GM18517 (cell line): ENCODE measurements around the gene MTA3.
A peak's percentile ranks its signal among the peaks of the same experiment; 100 is the strongest.
"Not testable (repeated sequence)": the region's sequence is repeated elsewhere in the genome, so short reads cannot be mapped to it uniquely, and the experiment has no call there.

ENCODE experiments used
- ATAC-seq: cut with Tn5 transposase; IDR thresholded peaks from one replicate; pipeline ENCODE4 v1.9.1; 2021; ENCODE audit warnings: mild to moderate bottlenecking, moderate library complexity; ENCODE audit not compliant: unreplicated experiment

The MTA3 gene

DNA sequence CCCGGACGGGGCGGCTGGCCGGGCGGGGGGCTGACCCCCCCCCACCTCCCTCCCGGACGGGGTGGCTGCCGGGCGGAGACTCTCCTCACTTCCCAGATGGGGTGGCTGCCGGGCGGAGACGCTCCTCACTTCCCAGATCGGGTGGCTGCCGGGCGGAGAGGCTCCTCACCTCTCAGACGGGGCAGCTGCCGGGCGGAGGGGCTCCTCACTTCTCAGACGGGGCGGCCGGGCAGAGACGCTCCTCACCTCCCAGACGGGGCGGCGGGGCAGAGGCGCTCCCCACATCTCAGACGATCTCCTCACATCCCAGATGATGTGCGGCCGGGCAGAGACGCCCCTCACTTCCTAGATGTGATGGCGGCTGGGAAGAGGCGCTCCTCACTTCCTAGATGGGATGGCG lies 37.7 kb downstream of the MTA3 start:
- ATAC-seq: not testable (repeated sequence)

DNA sequence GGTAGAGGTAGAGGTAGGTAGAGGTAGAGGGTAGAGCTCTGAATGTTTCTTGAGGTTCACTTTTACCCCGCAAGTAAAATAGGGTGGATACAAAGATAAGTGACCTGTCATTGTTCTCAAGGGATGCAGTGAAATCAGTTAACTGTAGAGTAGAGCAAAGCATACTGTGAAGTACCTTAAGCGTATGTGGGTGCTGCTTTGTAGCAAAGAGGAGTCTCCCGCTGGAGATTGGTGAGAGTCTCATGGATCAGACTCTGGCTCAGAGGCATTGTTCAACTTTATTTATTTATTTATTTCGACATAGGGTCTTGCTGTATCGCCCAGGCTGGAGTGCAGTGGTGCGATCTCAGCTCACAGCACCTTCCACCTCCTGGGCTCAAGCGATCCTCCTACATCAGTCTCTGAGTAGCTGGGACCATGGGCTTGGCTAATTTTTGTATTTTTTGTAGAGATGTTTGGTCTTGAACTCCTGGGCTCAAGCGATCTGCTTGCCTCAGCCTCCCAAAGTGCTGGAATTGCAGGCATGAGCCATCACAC lies 38.7 kb downstream of the MTA3 start:
- no peak for ATAC-seq

GRCh38 chr2:42613281-42614064 lies 45.0 kb downstream of the MTA3 start:
- no peak for ATAC-seq

DNA sequence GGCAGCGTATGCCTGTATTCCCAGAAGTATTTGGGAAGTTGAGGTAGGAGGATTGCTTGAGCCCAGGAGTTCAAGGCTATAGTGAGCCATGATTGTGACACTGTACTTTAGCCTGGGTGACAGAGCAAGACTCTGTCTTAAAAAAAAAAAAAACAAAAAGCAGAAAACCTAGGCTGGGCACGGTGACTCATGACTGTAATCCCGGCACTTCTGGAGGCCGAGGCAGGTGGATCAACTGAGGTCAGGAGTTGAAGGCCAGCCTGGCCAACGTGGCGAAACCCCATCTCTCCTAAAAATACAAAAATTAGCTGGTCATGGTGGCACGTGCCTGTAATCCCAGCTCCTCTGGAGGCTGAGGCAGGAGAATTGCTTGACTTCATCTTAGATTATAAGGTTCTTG lies 46.4 kb downstream of the MTA3 start:
- ATAC-seq: no peak

DNA sequence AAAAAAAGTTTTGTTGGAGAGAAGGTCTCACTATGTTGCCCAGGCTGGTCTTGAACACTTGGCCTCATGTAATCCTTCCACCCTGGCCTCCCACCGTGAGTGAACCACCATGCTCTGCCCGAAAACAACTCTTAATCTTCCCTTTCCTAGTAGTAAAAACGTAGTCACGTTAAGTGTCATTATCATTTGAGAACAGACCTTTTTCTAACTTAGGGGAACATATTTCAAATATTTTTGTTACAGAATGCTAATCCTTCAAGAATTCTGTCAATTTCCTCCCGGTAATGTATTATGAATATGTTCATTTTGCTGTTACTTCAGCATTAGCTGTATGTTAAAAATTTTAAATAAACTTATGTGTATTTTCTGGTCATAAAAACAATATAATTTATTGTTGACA lies 49.7 kb downstream of the MTA3 start:
- no peak for ATAC-seq

- ATAC-seq: no peak
Observed at GRCh38 chr2:42618972-42619371, 50.5 kb downstream of the MTA3 start.

DNA sequence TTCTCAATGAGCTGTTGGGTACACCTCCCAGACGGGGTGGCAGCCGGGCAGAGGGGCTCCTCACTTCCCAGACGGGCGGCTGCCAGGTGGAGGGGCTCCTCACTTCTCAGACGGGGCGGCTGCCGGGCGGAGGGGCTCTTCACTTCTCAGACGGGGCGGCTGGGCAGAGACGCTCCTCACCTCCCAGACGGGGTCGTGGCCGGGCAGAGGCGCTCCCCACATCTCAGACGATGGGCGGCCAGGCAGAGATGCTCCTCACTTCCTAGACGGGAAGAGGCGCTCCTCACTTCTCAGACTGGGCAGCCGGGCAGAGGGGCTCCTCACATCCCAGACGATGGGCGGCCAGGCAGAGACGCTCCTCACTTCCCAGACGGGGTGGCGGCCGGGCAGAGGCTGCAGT lies 53.2 kb downstream of the MTA3 start:
- ATAC-seq: not testable (repeated sequence)

DNA sequence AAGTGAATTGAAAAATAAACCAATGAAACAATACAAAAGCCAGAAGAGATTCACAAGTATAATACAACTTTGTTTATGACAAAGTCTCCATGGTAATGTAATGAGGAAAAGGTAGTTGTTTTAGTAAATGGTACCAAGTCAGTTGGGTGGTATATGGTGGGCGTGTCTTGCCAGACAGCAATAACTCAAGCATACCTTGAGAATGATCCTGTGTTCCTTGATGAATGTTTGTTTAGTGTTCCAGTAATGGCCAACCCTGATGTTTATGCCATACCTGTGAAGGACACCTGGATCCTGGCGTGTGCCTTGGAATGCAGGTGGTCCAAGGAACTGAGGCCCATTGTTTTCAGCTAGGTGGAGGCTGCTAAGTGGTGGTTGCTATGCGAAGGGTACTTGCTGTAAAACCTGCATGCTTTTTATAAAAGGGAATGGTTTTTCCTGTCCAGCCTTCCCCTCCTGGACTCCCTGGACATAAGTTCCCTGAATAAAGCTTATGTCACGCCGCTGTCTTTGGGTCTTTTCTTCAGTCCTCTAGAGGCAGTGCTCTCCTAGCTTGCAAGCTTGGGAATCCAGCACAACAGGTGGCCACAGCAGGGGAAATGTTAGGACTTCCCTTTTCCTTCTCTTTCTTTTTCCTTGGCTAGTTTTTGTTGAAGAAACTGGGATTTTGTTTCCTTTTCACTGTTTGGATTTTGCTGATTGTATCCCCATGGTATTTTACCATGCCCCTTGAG lies 54.7 kb downstream of the MTA3 start:
- ATAC-seq: no peak

DNA sequence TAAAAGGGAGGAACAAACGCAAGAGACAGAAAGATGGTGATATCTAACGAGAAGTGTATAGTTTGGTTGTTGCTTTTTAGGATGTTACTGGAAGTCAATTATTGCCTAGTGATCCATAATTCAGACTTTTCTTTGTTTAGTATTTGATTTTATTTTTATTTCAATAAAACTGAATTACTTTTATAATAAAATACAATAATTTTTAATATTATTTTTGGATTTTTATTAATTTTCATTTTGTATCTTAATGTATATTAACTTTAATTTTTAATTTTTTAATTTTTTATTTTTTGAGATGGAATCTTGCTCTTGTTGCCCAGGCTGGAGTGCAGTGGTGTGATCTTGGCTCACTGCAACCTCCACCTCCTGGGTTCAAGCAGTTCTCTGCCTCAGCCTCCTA lies 55.6 kb downstream of the MTA3 start:
- ATAC-seq: no peak

- not testable (repeated sequence) for ATAC-seq
Observed at GRCh38 chr2:42628024-42628423, 59.6 kb downstream of the MTA3 start.

GRCh38 chr2:42636934-42637333 lies 68.5 kb downstream of the MTA3 start:
- no peak for ATAC-seq

DNA sequence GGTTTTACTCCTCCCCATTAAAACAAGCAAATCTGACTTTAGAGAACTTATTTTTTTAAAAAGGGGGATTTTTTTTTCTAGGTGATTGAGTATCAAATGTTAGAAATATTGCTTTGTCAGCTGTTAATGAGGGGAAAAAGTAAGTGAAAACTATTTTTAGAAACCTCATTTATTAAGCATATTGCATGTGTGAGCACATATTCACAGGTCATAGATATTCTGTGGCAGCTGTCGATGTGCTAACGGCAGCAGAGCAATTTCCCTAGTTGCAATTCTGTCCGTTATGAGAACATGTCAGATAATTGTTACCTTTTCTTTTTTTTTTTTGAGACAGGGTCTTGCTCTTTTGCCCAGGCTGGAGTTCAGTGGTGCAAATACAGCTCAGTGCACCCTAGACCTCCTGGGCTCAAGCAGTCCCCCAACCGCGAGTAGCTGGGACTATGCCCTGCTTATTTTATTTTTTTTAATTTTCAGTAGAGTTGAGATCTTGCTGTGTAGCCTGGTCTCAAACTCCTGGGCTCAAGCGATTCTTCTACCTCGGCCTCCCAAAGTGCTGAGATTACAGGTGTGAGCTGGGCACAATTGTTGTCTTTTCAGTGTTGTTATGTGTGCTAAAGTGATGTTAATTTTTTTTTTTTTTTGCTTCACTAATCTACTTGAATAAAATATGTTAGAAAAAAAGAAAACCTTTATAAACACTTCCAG lies 69.8 kb downstream of the MTA3 start:
- ATAC-seq: no peak

DNA sequence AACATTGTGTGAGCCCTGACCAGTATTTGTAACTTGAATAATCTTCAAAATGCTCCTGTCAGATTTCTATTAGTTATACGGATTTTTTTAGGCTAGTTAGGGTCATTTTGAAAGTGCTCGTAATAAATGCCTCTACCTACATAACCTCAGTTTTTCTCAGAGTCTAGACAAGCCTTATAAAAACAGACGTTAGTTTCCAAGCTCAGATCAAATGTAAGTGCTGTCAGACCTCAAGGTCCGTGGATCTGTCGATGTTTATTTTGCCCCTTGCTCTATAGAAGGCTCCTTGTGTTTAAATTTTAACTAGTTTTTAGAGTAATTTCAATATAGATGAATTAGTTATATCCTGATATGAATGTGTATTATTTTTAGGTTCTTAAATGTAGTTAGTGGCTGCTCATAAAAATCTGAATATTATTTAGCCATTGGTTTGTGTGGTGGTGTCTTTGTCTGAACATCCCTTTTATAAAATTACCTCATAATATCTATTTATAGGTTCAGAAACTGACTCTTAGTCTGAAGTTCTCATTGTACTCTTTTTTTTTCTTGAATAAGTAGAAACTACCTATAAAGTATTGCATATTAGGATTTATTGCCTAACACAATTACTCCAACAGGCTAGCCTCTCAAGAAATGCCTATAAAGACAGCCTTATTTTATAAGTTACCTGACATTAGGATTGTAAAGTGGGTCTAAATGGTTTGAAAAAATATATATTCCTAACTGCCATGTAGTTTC lies 71.1 kb downstream of the MTA3 start:
- peak; percentile 53 for ATAC-seq

DNA sequence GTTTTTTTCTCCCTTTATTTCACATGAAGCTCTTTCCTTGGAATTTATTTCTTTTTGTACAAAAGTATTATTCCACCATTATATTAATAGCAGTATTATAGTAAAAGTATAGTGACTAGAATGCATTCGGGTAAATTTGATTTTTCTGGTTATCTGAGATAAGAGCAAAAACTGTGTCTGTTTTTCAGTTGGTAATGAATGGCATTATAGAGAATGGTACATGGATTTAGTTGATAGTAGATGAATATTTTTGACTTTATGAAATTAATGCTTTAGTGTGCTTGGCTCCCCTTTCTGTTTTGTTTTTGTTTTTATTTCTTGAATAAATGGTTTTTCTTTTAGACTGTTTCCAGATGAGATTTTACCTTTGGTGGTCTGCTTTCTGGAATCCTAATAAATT lies 71.8 kb downstream of the MTA3 start:
- ATAC-seq: no peak

GRCh38 chr2:42642371-42642770 lies 73.9 kb downstream of the MTA3 start:
- ATAC-seq: not testable (repeated sequence)

DNA sequence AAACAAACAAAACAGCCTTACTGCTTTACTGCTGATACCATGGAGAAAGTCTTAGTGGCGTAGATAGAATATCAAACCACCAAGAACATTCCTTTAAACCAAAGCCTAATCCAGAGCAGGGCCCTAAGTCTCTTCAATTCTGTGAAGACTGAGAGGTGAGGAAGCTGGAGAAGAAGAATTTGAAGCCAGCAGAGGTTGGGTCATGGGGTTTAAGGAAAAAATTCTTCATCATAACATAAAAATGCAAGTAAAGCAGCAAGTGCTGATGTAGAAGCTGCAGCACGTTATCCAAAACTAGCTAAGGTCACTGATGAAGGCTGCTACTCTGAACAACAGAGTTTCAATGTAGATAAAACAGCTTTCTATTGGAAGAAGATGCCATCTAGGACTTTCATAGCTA lies 77.1 kb downstream of the MTA3 start:
- no peak for ATAC-seq

DNA sequence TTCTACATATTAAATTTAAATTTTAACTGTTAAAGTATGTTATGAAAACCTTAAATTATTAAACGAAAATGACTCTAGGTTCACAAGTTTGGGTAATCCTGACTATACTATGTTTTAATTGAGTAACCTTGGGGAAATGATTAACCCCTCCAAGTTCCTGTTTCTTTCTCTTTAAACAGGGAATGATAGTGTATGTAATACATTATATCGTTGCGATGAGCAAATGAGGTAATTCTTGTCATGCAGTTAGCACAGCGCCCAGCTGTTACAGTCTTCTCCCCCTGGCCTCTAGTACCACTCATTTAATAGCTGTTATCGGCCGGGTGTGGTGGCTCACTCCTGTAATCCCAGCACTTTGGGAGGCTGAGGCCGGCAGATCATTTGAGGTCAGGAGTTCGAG lies 80.4 kb downstream of the MTA3 start:
- ATAC-seq: no peak

GRCh38 chr2:42651057-42651456 lies 82.6 kb downstream of the MTA3 start:
- ATAC-seq: no peak

GRCh38 chr2:42652086-42652485 lies 83.7 kb downstream of the MTA3 start:
- ATAC-seq: no peak

DNA sequence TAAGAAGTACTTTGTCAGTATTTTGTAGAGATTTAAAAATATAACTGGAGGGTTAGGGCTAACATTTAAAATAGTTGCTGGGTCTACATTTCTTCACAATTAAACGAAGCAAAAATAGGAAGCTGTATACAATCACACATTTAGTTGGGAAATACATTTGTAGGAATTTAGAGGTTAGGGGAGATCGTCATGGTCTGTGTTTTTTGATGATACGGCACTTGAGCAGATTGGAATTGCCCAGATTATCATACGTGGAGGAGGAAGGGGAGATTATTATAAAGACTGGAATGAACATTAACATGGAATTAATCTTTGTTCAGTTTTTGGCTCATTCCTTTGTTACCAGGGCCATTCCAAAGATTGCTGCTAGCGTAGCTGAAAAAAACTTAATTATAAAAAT lies 84.6 kb downstream of the MTA3 start:
- no peak for ATAC-seq

GRCh38 chr2:42653908-42654445 lies 85.5 kb downstream of the MTA3 start:
- ATAC-seq: no peak
